H1 (cell line): ENCODE measurements around the gene NHP2. TPM values are rescaled to one million over a fixed set of nuclear protein-coding genes. Genes with fewer than 3 reads are reported as not detected.
"Not testable (repeated sequence)": the region's sequence is repeated elsewhere in the genome, so short reads cannot be mapped to it uniquely, and the experiment has no call there.

Experiments
- CTCF ChIA-PET: fragments of 300-600 bp; sonication (Branson Sonifier 250); formaldehyde crosslinking; loops from one replicate; lab custom pipeline; 2021; ENCODE audit not compliant: partially characterized antibody; lab: Charles Lee
- POLR2A ChIA-PET: fragments of 300-600 bp; sonication (Branson Sonifier 250); formaldehyde crosslinking; loops from one replicate; lab custom pipeline; 2021; ENCODE audit warnings: inconsistent platforms; ENCODE audit not compliant: partially characterized antibody; lab: Charles Lee
- DNase-seq, 2 experiments: peaks; one replicate each; pipeline versions ENCODE4 v3.0.0 to v3.0.0-alpha.2; 2010 to 2022; ENCODE audit warnings: low spot score in 2 of 2, low read depth in 1 of 2, mixed read lengths in 1 of 2
- FAIRE-seq: peaks from 2 replicates; lab custom pipeline; 2011; peaks lifted over from hg19 to GRCh38; lab: Jason Lieb, UNC
- H2AFZ ChIP-seq: 2 replicates; pipeline ENCODE4 v1.8.1; 2012; ENCODE audit warnings: low read length, inconsistent platforms
- H2AK5ac ChIP-seq: 2 replicates; pipeline ENCODE4 v1.6.1; 2013; ENCODE audit warnings: low read depth, low read length
- H2BK120ac ChIP-seq: replicated peaks from 2 replicates; pipeline ENCODE3; 2013; ENCODE audit warnings: low read depth, low read length, inconsistent platforms
- H2BK12ac ChIP-seq: 2 replicates; pipeline ENCODE4 v1.6.1; 2013; ENCODE audit warnings: low read depth, low read length
- H2BK15ac ChIP-seq: 2 replicates; pipeline ENCODE4 v1.6.1; 2013; ENCODE audit warnings: low read length
- H2BK20ac ChIP-seq: 2 replicates; pipeline ENCODE4 v1.6.1; 2013; ENCODE audit warnings: low read length
- H2BK5ac ChIP-seq: 2 replicates; pipeline ENCODE4 v1.6.1; 2013; ENCODE audit warnings: low read depth, low read length
- H3K14ac ChIP-seq: 2 replicates; pipeline ENCODE4 v1.6.1; 2013; ENCODE audit warnings: inconsistent platforms; ENCODE audit not compliant: insufficient read length
- H3K18ac ChIP-seq: 2 replicates; pipeline ENCODE4 v1.6.1; 2013; ENCODE audit warnings: low read length; ENCODE audit errors: extremely low read depth
- H3K23ac ChIP-seq: 2 replicates; pipeline ENCODE4 v1.6.1; 2013; ENCODE audit warnings: inconsistent platforms; ENCODE audit not compliant: insufficient read length
- H3K23me2 ChIP-seq: 2 replicates; pipeline ENCODE4 v1.6.1; 2013; ENCODE audit warnings: low read depth, low read length
- H3K27ac ChIP-seq: 2 replicates; pipeline ENCODE4 v1.6.1; 2011; ENCODE audit warnings: low read depth, low read length, inconsistent platforms
- H3K27me3 ChIP-seq, 4 experiments: replicated peaks in 1 of 4; 1 replicate in 1 of 4; 2 replicates in 3 of 4; pipeline versions ENCODE4 v1.6.1 to v1.8.1; 2011 to 2013; ENCODE audit warnings: low read length in 3 of 4, mild to moderate bottlenecking in 3 of 4, inconsistent platforms in 2 of 4, mixed read lengths in 2 of 4, moderate library complexity in 1 of 4; ENCODE audit not compliant: control insufficient read depth in 3 of 4, insufficient read depth in 3 of 4; ENCODE audit errors: extremely low read depth in 1 of 4
- H3K36me3 ChIP-seq, 4 experiments: 2 replicates each; pipeline versions ENCODE4 v1.6.1 to v1.8.1; 2011 to 2013; ENCODE audit warnings: mild to moderate bottlenecking in 4 of 4, low read length in 3 of 4, moderate library complexity in 2 of 4, control low read depth in 1 of 4, inconsistent platforms in 1 of 4; ENCODE audit not compliant: insufficient read depth in 4 of 4, control insufficient read depth in 2 of 4
- H3K4ac ChIP-seq: replicated peaks from 2 replicates; pipeline ENCODE3; 2013; ENCODE audit warnings: low read length, low read depth, mixed read lengths, inconsistent platforms; ENCODE audit not compliant: insufficient read length
- H3K4me1 ChIP-seq, 4 experiments: replicated peaks in 1 of 4; 1 replicate in 1 of 4; 2 replicates in 3 of 4; pipeline versions ENCODE4 v1.6.1 to v1.8.1; 2011 to 2013; ENCODE audit warnings: low read length in 3 of 4, inconsistent platforms in 2 of 4, mixed read lengths in 1 of 4; ENCODE audit not compliant: insufficient read depth in 4 of 4, control insufficient read depth in 3 of 4
- H3K4me2 ChIP-seq, 2 experiments: 2 replicates each; pipeline versions ENCODE4 v1.6.1 to v1.8.1; 2011 to 2013; ENCODE audit warnings: low read depth in 2 of 2, low read length in 2 of 2, control low read depth in 1 of 2, inconsistent platforms in 1 of 2, mild to moderate bottlenecking in 1 of 2; ENCODE audit not compliant: insufficient read depth in 1 of 2
- H3K4me3 ChIP-seq, 4 experiments: fragments of 200-600, 300-600 bp in 1 of 4; sonication (generic), shearing (Covaris generic), sonication (Bioruptor Twin) in 1 of 4; 2 replicates each; pipeline versions ENCODE4 v1.5.1 to v1.8.1; 2011 to 2016; ENCODE audit warnings: low read length in 4 of 4, low read depth in 3 of 4, control low read depth in 2 of 4, inconsistent platforms in 2 of 4, mild to moderate bottlenecking in 2 of 4, mixed read lengths in 1 of 4, moderate library complexity in 1 of 4; ENCODE audit not compliant: insufficient read depth in 2 of 4; ENCODE audit errors: extremely low read depth in 1 of 4
- H3K56ac ChIP-seq: replicated peaks from 2 replicates; pipeline ENCODE3; 2013; ENCODE audit warnings: low read depth, mild to moderate bottlenecking, mixed read lengths, low read length, inconsistent platforms; ENCODE audit not compliant: insufficient read length
- H3K79me1 ChIP-seq: 2 replicates; pipeline ENCODE4 v1.6.1; 2013; ENCODE audit warnings: low read depth, low read length, control low read depth
- H3K79me2 ChIP-seq, 2 experiments: 2 replicates each; pipeline versions ENCODE4 v1.6.1 to v1.8.1; 2012 to 2013; ENCODE audit warnings: low read length in 2 of 2, mild to moderate bottlenecking in 2 of 2, inconsistent platforms in 1 of 2; ENCODE audit not compliant: insufficient read depth in 2 of 2, control insufficient read depth in 1 of 2
- H3K9ac ChIP-seq, 4 experiments: replicated peaks in 1 of 4; 1 replicate in 1 of 4; 2 replicates in 3 of 4; pipeline versions ENCODE4 v1.6.1 to v1.8.1; 2011 to 2013; ENCODE audit warnings: low read depth in 3 of 4, low read length in 3 of 4, control low read depth in 2 of 4, mild to moderate bottlenecking in 2 of 4, moderate library complexity in 2 of 4, inconsistent platforms in 1 of 4; ENCODE audit errors: extremely low read depth in 1 of 4
- H3K9me3 ChIP-seq, 2 experiments: 2 replicates each; pipeline versions ENCODE4 v1.6.1 to v1.8.1; 2012 to 2013; ENCODE audit warnings: mild to moderate bottlenecking in 2 of 2, moderate library complexity in 2 of 2, control low read depth in 1 of 2, inconsistent platforms in 1 of 2, low read depth in 1 of 2, low read length in 1 of 2, mixed read lengths in 1 of 2; ENCODE audit not compliant: insufficient read depth in 2 of 2
- H4K20me1 ChIP-seq, 2 experiments: replicated peaks in 1 of 2; 2 replicates each; pipeline versions ENCODE3 to v1.8.1; 2011 to 2013; ENCODE audit warnings: inconsistent platforms in 2 of 2, low read length in 2 of 2, mild to moderate bottlenecking in 1 of 2; ENCODE audit not compliant: insufficient read depth in 2 of 2, control insufficient read depth in 1 of 2
- H4K5ac ChIP-seq: 2 replicates; pipeline ENCODE4 v1.6.1; 2013; ENCODE audit warnings: low read length, low read depth, mixed read lengths, inconsistent platforms; ENCODE audit not compliant: insufficient read length
- H4K8ac ChIP-seq: 2 replicates; pipeline ENCODE4 v1.8.0; 2013; ENCODE audit warnings: mild to moderate bottlenecking, moderate library complexity, low read length, inconsistent platforms; ENCODE audit not compliant: insufficient read depth; ENCODE audit errors: extremely low read depth
- H4K91ac ChIP-seq: replicated peaks from 2 replicates; pipeline ENCODE3; 2013; ENCODE audit warnings: low read length, mixed read lengths, inconsistent platforms; ENCODE audit not compliant: insufficient read length
- WGBS, 2 experiments: shearing (Covaris generic) in 1 of 2; methylation state at CpG; one replicate each; pipeline versions ENCODE4 v1.1.6 to v1.1.7; 2013 to 2015; ENCODE audit warnings: low lambda C conversion rate in 2 of 2, mixed read lengths in 2 of 2, inconsistent platforms in 1 of 2, low coverage in 1 of 2, missing lambda C conversion rate in 1 of 2; ENCODE audit not compliant: insufficient replicate concordance in 2 of 2, insufficient coverage in 1 of 2, insufficient read length in 1 of 2; ENCODE audit errors: extremely low coverage in 1 of 2, missing lambda C conversion rate in 1 of 2; 5-methylcytosine and 5-hydroxymethylcytosine counted together
- polyA plus RNA-seq, 7 experiments: library from polyadenylated mRNA; depleted of rRNA in 3 of 7; stranded (reverse) in 5 of 7; unstranded in 2 of 7; fragments of >200 nt in 5 of 7; fragments of 200-250 nt in 2 of 7; gene quantifications; 1 replicate in 5 of 7; 2 replicates in 1 of 7; 4 replicates in 1 of 7; pipeline versions ENCODE4 v1.2.1 to v1.2.3, GENCODE V29; 2011 to 2013; ENCODE audit warnings: missing spikeins in 2 of 7, mixed read lengths in 2 of 7
- total RNA-seq: library from RNA; stranded (reverse); fragmentation: NEBNext Ultra II Directional; extraction: Animal tissue kit (Norgen Biotek cat#: 25700); gene quantifications from 2 replicates; pipeline ENCODE4 v1.2.1, GENCODE V29; 2021

NHP2 gene
- total and polyA plus RNA-seq, 2 of the 8 experiments (the other 6 are each of a cell fraction or from before 2014, with no cell fraction given): 241 to 263 TPM

- H3K4me1 ChIP-seq: peaks cover 0 to 10% (median 3%) of the 10 kb centered on the region in 4 experiments; a peak in 3 of 7 replicates
- not testable (repeated sequence) for H3K27ac ChIP-seq, H3K56ac ChIP-seq, H3K4me3 ChIP-seq, H4K8ac ChIP-seq, H3K9ac ChIP-seq, H3K23ac ChIP-seq, H2AFZ ChIP-seq, H3K4me2 ChIP-seq, H2BK5ac ChIP-seq, H2BK20ac ChIP-seq, H3K14ac ChIP-seq, H3K79me2 ChIP-seq, H2BK120ac ChIP-seq, DNase-seq, H3K36me3 ChIP-seq, H2BK15ac ChIP-seq, H3K18ac ChIP-seq, FAIRE-seq, H2BK12ac ChIP-seq, H3K79me1 ChIP-seq, H3K27me3 ChIP-seq, H4K20me1 ChIP-seq, H3K4ac ChIP-seq, H2AK5ac ChIP-seq, H4K91ac ChIP-seq, H3K23me2 ChIP-seq, H3K9me3 ChIP-seq, H4K5ac ChIP-seq
- 87% methylated on average over 10 of the region's 11 CpGs; no CpG with 5 or more reads in 1 of the 2 experiments for WGBS, 2 experiments
- ChIA-PET CTCF (interaction anchor here (0.9 to 3.7 kb wide), 4 partner anchors 8 to 30 kb away, joined by 3 to 54 read pairs (median 15); no protein-coding TSS in a partner anchor), POLR2A (interaction anchor here (31.3 to 38.5 kb wide), 2 partner anchors 5 to 14 kb away, joined by 985 read pairs; partner anchors contain the start of genes GMCL2 and HNRNPAB)
These were observed 44.5 kb upstream of the NHP2 start for GRCh38 chr5:178198151-178198550.
